Adrenal gland (tissue), 5 donors: ENCODE results near the gene PRX.

Experiments
- CTCF ChIP-seq, 6 experiments: fragments of 450-650 bp in 4 of 6; fragments of 200-600 bp in 2 of 6; sonication (generic) in 1 of 6; IDR thresholded peaks; 1 replicate in 5 of 6; 2 replicates in 1 of 6; pipeline versions ENCODE4 v1.5.1 to v1.8.0; 2016 to 2021; ENCODE audit warnings: antibody characterized with exemption in 6 of 6, mild to moderate bottlenecking in 2 of 6, moderate library complexity in 1 of 6
- POLR2A ChIP-seq, 2 donors: fragments of 450-650 bp; IDR thresholded peaks; one replicate each; pipeline ENCODE4 v1.6.1; 2017; ENCODE audit warnings: antibody characterized with exemption in 2 of 2, mild to moderate bottlenecking in 2 of 2, moderate library complexity in 1 of 2
- donor health status: DM: no; HTN: no; CAD: no.

GRCh38 chr19:40416918-40417642 is 3.9 kb upstream of the PRX start:
- TF ChIP-seq CTCF (IDR thresholded peaks at IDR 0.05) (no peak), POLR2A (IDR thresholded peaks at IDR 0.05) (no peak)
